Esophagus squamous epithelium (tissue), 4 donors: ENCODE measurements around the gene CYCS.

Source experiments
- POLR2A ChIP-seq, 4 donors: fragments of 450-650 bp; IDR thresholded peaks; one replicate each; pipeline ENCODE4 v1.6.1; 2017; ENCODE audit warnings: antibody characterized with exemption in 4 of 4, mild to moderate bottlenecking in 4 of 4, moderate library complexity in 3 of 4
- TF ChIP-seq, protein P1 (sequence below), 6 experiments: fragments of 450-650 bp in 4 of 6; fragments of 200-600 bp in 2 of 6; sonication (generic) in 2 of 6; IDR thresholded peaks; one replicate each; pipeline ENCODE4 v1.5.1; 2016 to 2019; ENCODE audit warnings: antibody characterized with exemption in 6 of 6, mild to moderate bottlenecking in 4 of 6, moderate library complexity in 4 of 6

DNA sequence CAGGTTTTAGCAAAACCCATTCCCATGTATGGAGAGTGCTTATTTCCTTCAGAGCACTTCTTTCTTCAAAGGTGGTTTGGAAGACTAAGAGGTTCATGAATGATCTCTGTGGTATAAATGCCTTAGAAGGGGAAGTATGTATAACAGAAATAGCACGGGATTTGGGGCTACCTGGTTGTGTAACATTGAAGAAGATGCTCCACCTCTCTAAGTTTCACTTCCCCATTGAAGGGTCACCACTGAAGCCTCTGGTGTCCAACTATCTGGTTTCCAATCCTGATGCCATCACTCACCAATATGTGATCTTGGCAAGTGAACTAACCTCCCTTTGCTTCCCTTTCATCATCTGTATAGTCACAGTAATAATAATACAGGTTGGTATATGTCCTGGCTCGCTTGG lies 37.2 kb downstream of the CYCS start:
- TF ChIP-seq, protein P1, sequence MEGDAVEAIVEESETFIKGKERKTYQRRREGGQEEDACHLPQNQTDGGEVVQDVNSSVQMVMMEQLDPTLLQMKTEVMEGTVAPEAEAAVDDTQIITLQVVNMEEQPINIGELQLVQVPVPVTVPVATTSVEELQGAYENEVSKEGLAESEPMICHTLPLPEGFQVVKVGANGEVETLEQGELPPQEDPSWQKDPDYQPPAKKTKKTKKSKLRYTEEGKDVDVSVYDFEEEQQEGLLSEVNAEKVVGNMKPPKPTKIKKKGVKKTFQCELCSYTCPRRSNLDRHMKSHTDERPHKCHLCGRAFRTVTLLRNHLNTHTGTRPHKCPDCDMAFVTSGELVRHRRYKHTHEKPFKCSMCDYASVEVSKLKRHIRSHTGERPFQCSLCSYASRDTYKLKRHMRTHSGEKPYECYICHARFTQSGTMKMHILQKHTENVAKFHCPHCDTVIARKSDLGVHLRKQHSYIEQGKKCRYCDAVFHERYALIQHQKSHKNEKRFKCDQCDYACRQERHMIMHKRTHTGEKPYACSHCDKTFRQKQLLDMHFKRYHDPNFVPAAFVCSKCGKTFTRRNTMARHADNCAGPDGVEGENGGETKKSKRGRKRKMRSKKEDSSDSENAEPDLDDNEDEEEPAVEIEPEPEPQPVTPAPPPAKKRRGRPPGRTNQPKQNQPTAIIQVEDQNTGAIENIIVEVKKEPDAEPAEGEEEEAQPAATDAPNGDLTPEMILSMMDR (IDR thresholded peaks at IDR 0.05) = no peak
- TF ChIP-seq POLR2A (IDR thresholded peaks at IDR 0.05) = no peak
